RWPE2 (cell line): ENCODE results near the gene MRTFB.

Experiments
- ATAC-seq: fragments of 200-7000 bp; cut with Tn5 transposase; 3 replicates; pipeline ENCODE4 v1.9.1; 2021; ENCODE audit warnings: low read depth
- DNase-seq: peaks from one replicate; pipeline ENCODE4 v3.0.0-alpha.2; 2020; ENCODE audit warnings: low spot score
- H3K27ac ChIP-seq: fragments of 450-650 bp; 2 replicates; pipeline ENCODE4 v1.5.1; 2017; ENCODE audit warnings: mild to moderate bottlenecking; ENCODE audit not compliant: poor library complexity, severe bottlenecking
- H3K27me3 ChIP-seq: fragments of 250-450 bp; sonication (Bioruptor Pico); 2 replicates; pipeline ENCODE4 v1.5.1; 2021; ENCODE audit warnings: mild to moderate bottlenecking, moderate library complexity; ENCODE audit not compliant: insufficient read depth, poor library complexity, severe bottlenecking
- H3K36me3 ChIP-seq: fragments of 250-450 bp; sonication (Bioruptor Pico); 2 replicates; pipeline ENCODE4 v1.5.1; 2020; ENCODE audit warnings: low read depth, mild to moderate bottlenecking, moderate library complexity
- H3K4me1 ChIP-seq: fragments of 250-450 bp; sonication (Bioruptor Pico); 2 replicates; pipeline ENCODE4 v1.5.1; 2021; ENCODE audit warnings: mild to moderate bottlenecking, moderate library complexity; ENCODE audit not compliant: insufficient read depth, poor library complexity, severe bottlenecking
- H3K4me3 ChIP-seq: fragments of 250-450 bp; sonication (Bioruptor Pico); 2 replicates; pipeline ENCODE4 v1.5.1; 2021; ENCODE audit warnings: mild to moderate bottlenecking, moderate library complexity; ENCODE audit not compliant: severe bottlenecking
- H3K9me3 ChIP-seq: fragments of 250-450 bp; sonication (Bioruptor Pico); 2 replicates; pipeline ENCODE4 v1.5.1; 2021; ENCODE audit warnings: mild to moderate bottlenecking, moderate library complexity; ENCODE audit not compliant: severe bottlenecking
- TF ChIP-seq, protein P1 (sequence below): fragments of 450-650 bp; IDR thresholded peaks from one replicate; pipeline ENCODE4 v1.5.1; 2017; ENCODE audit warnings: mild to moderate bottlenecking, moderate library complexity; ENCODE audit not compliant: poor library complexity, severe bottlenecking

The MRTFB gene

DNA sequence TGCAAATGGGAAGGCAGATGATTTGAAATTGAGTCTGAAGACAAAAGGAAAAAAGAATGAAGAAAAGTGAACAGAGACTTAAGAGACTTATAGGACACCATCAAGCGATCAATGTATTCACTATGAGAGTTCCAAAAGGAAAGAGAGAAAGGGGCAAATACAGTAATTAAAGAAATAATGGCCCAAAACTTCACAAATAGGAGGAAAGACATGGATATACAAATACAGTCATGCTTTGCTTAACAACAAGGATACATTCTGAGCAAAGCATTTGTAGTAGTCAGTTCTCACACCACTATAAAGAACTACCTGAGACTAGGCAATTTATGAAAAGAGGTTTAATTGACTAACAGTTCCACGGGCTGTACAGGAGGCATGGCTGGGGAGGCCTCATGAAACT is 152.5 kb downstream of the MRTFB start:
- Histone ChIP-seq H3K4me1 (no peaks in the 10 kb centered on the region), H3K27me3 (no peaks in the 10 kb centered on the region), H3K27ac (no peak overlapping the region), H3K9me3 (no peaks in the 10 kb centered on the region), H3K4me3 (no peak overlapping the region), H3K36me3 (peaks cover 32% of the 10 kb centered on the region)
- no peak for ATAC-seq
- DNase-seq: no peak
- TF ChIP-seq, protein P1, sequence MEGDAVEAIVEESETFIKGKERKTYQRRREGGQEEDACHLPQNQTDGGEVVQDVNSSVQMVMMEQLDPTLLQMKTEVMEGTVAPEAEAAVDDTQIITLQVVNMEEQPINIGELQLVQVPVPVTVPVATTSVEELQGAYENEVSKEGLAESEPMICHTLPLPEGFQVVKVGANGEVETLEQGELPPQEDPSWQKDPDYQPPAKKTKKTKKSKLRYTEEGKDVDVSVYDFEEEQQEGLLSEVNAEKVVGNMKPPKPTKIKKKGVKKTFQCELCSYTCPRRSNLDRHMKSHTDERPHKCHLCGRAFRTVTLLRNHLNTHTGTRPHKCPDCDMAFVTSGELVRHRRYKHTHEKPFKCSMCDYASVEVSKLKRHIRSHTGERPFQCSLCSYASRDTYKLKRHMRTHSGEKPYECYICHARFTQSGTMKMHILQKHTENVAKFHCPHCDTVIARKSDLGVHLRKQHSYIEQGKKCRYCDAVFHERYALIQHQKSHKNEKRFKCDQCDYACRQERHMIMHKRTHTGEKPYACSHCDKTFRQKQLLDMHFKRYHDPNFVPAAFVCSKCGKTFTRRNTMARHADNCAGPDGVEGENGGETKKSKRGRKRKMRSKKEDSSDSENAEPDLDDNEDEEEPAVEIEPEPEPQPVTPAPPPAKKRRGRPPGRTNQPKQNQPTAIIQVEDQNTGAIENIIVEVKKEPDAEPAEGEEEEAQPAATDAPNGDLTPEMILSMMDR: no peak

DNA sequence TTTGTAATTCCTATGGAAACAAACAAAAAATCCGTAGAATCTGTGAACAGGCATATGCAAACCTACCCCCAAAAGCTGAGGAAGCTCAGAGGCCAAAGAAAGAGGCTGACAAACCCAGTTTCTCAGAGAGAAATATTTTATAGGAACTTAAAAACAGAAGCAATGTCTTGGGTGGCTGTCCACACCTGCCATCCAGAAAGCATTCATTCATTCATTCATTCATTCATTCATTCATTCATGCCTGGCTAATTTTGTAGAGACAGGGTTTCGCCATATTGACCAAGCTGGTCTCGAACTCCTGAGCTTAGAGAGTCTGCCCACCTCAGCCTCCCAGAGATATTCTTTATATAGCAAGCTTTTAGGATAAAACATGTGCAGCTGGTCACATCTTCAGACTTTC is 154.3 kb downstream of the MRTFB start:
- Histone ChIP-seq H3K27me3 (no peaks in the 10 kb centered on the region), H3K4me1 (no peaks in the 10 kb centered on the region), H3K27ac (no peak overlapping the region), H3K36me3 (peaks cover 21% of the 10 kb centered on the region), H3K4me3 (no peak overlapping the region), H3K9me3 (no peaks in the 10 kb centered on the region)
- TF ChIP-seq, protein P1: no peak
- ATAC-seq (no peak), DNase-seq (no peak)

DNA sequence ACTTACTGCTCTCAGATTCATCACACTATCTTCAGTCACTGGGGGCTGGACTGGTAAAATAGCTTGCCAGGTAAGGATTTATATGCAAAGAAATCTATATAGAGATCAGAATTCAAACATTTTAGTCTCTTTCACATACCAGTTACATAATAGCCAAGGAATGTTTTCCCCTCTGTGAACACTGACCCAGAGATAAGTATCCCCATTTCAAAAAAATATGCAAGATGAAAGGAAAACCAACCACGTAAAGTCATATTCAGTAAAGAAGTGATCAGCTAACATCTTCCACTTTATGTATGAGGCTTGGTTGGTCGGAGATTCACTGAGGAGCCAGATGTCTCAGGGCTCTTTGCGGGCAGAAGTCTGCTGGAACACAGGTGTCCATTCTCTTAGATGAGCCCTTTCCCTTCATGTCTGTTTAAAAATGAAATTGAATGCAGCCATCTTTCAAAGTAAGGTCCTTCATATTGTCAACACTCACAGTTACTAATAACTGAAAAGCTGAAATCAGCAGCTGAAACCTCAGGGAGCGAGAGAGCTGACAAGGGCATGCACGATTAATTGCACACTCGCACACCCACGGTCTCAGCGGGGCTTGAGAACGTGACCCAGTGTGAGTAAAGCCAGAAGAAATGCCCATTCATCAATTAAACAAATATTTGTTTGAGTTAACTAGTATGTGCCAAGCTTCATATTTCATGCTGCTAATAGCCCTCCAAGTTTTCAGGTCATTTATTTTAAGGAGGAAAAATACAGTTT is 161.2 kb downstream of the MRTFB start:
- DNase-seq: no peak
- H3K27ac ChIP-seq: no peak overlapping the region

DNA sequence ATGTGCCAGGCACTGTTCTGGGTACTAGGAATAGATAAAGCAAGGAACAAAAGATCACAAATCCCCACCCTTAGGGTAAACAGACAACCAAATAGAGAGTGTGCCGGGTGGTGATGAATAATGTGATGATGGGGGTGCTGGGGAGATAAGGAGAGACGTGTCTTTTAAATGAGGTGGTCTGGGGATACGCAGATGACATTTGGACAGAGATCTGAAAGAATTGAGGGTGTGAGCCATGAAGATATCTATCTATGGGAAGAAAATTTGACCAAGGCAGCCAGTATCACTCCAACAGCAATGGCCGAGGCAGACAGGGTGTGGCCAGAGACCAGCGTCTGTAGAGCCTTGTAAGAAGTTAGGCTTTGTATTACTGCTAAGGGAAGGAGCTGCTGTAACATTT is 165.3 kb downstream of the MRTFB start:
- TF ChIP-seq, protein P1: no peak
- Histone ChIP-seq H3K4me3 (no peak overlapping the region), H3K4me1 (no peaks in the 10 kb centered on the region), H3K27ac (no peak overlapping the region), H3K36me3 (peaks cover 25% of the 10 kb centered on the region), H3K27me3 (no peaks in the 10 kb centered on the region), H3K9me3 (no peaks in the 10 kb centered on the region)
- no peak for ATAC-seq
- DNase-seq: no peak

More for the DNA sequence above, 161.2 kb downstream of the MRTFB start:
- Histone ChIP-seq H3K27me3 (no peaks in the 10 kb centered on the region), H3K4me3 (no peak overlapping the region), H3K36me3 (peaks cover 8% of the 10 kb centered on the region; the same call in 1 of the 2 replicates), H3K4me1 (no peaks in the 10 kb centered on the region), H3K9me3 (no peaks in the 10 kb centered on the region)
- ATAC-seq: no peak
- TF ChIP-seq, protein P1: no peak

DNA sequence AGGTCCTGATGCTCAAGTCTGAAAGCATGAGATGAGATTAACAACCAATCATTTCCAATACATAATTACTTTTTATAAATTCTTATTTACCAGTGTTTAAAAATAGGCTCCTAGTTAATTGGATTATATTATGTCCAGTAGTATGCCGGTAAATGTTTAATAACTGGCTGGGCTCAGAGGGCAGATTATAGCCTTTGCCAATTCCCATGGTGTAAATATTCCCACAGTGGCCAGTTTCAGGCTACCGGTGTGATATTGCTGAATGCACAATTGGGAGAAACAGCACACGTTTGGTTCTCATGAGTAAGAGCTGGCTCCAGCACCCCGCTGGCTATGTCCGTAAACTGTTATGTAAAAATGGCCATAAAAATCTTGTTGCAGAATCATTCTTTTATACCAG is 167.6 kb downstream of the MRTFB start:
- H3K27me3 ChIP-seq: no peaks in the 10 kb centered on the region
- peaks cover 29% of the 10 kb centered on the region for H3K36me3 ChIP-seq
- H3K9me3 ChIP-seq: no peaks in the 10 kb centered on the region
- no peak for DNase-seq
- H3K4me3 ChIP-seq: no peak overlapping the region
- no peak for ATAC-seq
- H3K27ac ChIP-seq: no peak overlapping the region
- TF ChIP-seq, protein P1: no peak
- no peaks in the 10 kb centered on the region for H3K4me1 ChIP-seq
